Left lung (tissue), 10 donors: ENCODE measurements around the gene GRIK3. TPM values are rescaled to one million over a fixed set of nuclear protein-coding genes. Genes with fewer than 3 reads are reported as not detected.

Experiments
- ATAC-seq: fragments of 200-7000 bp; cut with Tn5 transposase; one replicate; pipeline ENCODE4 v1.9.1; 2020; ENCODE audit warnings: moderate library complexity
- DNase-seq, 4 donors: peaks; one replicate each; pipeline ENCODE4 v3.0.0-alpha.2; 2013 to 2020
- H3K27ac ChIP-seq, 2 donors: fragments of 200-600 bp; sonication (generic) in 1 of 2; one replicate each; pipeline versions ENCODE4 v1.5.0 to v1.8.0; 2020 to 2021
- H3K27me3 ChIP-seq, 2 donors: fragments of 200-600 bp; sonication (generic) in 1 of 2; one replicate each; pipeline versions ENCODE4 v1.5.0 to v1.8.0; 2020 to 2021
- H3K36me3 ChIP-seq, 2 donors: fragments of 200-600 bp; sonication (generic) in 1 of 2; one replicate each; pipeline versions ENCODE4 v1.5.0 to v1.8.0; 2020 to 2021
- H3K4me1 ChIP-seq, 2 donors: fragments of 200-600 bp; one replicate each; pipeline ENCODE4 v1.8.0; 2021
- H3K4me3 ChIP-seq, 2 donors: fragments of 200-600 bp; sonication (generic) in 1 of 2; one replicate each; pipeline versions ENCODE4 v1.5.0 to v1.8.0; 2020 to 2021; ENCODE audit warnings: mild to moderate bottlenecking in 1 of 2
- H3K9me3 ChIP-seq, 2 donors: fragments of 200-600 bp; sonication (generic) in 1 of 2; one replicate each; pipeline versions ENCODE4 v1.5.0 to v1.8.0; 2020 to 2021
- CTCF ChIP-seq, 2 donors: fragments of 200-600 bp; sonication (generic) in 1 of 2; IDR thresholded peaks; one replicate each; pipeline versions ENCODE4 v1.5.0 to v1.8.0; 2021; ENCODE audit warnings: antibody characterized with exemption in 2 of 2
- intact Hi-C, 2 donors: fragments of 100-400 bp; cut with DNase I; formaldehyde crosslinking; loops; one replicate each; pipeline versions ENCODE4 v1.11.2 to v1.14.2; 2022
- polyA plus RNA-seq, 6 donors: library from polyadenylated mRNA; unstranded; fragments of 120-200 nt; gene quantifications; one replicate each; pipeline ENCODE4 v1.2.1, GENCODE V29; 2013; ENCODE audit not compliant: insufficient read length in 6 of 6
- total RNA-seq, 2 donors: library from RNA; stranded (reverse); fragmentation: NEBNext Ultra II Directional; extraction: Animal tissue kit (Norgen Biotek cat#: 25700); gene quantifications; one replicate each; pipeline ENCODE4 v1.2.1, GENCODE V29; 2021
- donor health status: DM: no; HTN: yes; CAD: no.
- donor health status: DM: no; HTN: no; CAD: no.

The GRIK3 gene
- total and polyA plus RNA-seq, 8 donors, result 0.18 to 1.2 (median 0.48) TPM; not detected in 1

- no peak for TF ChIP-seq CTCF (IDR thresholded peaks at IDR 0.05)
- no peaks in the 10 kb centered on the region for H3K9me3 ChIP-seq
- peak in 1 of 4 donors; percentile 35 for DNase-seq
- intact Hi-C loops, result no loop called here
- H3K27me3 ChIP-seq, result peaks cover 0 to 48% of the 10 kb centered on the region in 2 donors
- no peak for ATAC-seq
- no peak overlapping the region for H3K27ac ChIP-seq
- no peaks in the 10 kb centered on the region for H3K36me3 ChIP-seq
- no peaks in the 10 kb centered on the region for H3K4me1 ChIP-seq
- no peak overlapping the region for H3K4me3 ChIP-seq
Measured at GRCh38 chr1:36824390-36824861, 209.9 kb downstream of the GRIK3 start.

DNA sequence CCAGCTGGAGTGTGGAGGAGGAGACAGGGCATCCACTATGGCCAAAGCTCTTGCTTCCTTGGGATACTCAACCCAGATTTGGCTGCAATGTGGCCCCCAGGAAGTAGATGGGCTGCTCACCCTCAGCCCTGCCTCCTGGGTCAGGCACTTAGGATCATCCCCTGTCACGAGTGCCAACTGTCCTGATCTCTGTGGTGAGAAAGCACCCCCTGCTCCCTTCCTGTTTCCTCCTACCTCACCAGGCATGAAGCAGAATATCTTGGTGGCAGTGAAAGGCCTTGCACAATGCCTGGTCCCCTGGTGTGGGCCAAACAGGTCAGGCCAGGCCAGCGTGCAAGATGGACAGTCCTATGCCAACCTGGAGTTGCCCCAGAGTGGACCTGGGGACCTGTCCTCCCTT lies 211.7 kb downstream of the GRIK3 start:
- H3K27me3 ChIP-seq, result peaks cover 0 to 59% of the 10 kb centered on the region in 2 donors
- TF ChIP-seq CTCF (IDR thresholded peaks at IDR 0.05), result no peak
- no peaks in the 10 kb centered on the region for H3K9me3 ChIP-seq
- no peak overlapping the region for H3K27ac ChIP-seq
- DNase-seq (no peak), ATAC-seq (no peak)
- intact Hi-C loops, result no loop called here
- H3K36me3 ChIP-seq, result no peaks in the 10 kb centered on the region
- no peaks in the 10 kb centered on the region for H3K4me1 ChIP-seq
- H3K4me3 ChIP-seq, result no peak overlapping the region

- ATAC-seq, result no peak
Measured at GRCh38 chr1:36821386-36821785, 212.9 kb downstream of the GRIK3 start.

GRCh38 chr1:36818771-36819170 lies 215.5 kb downstream of the GRIK3 start:
- ATAC-seq, result no peak
- no peak for DNase-seq
- no peaks in the 10 kb centered on the region for H3K9me3 ChIP-seq
- no peak overlapping the region for H3K4me3 ChIP-seq
- intact Hi-C loops, result no loop called here
- no peaks in the 10 kb centered on the region for H3K36me3 ChIP-seq
- H3K27me3 ChIP-seq, result peaks cover 0 to 36% of the 10 kb centered on the region in 2 donors
- no peaks in the 10 kb centered on the region for H3K4me1 ChIP-seq
- H3K27ac ChIP-seq, result no peak overlapping the region
- TF ChIP-seq CTCF (IDR thresholded peaks at IDR 0.05), result no peak

More at GRCh38 chr1:36821386-36821785, 212.9 kb downstream of the GRIK3 start:
- Histone ChIP-seq H3K36me3 (no peaks in the 10 kb centered on the region), H3K4me3 (no peak overlapping the region), H3K9me3 (no peaks in the 10 kb centered on the region), H3K27ac (no peak overlapping the region), H3K4me1 (no peaks in the 10 kb centered on the region), H3K27me3 (peaks cover 0 to 49% of the 10 kb centered on the region in 2 donors)
- DNase-seq, result no peak
- no peak for TF ChIP-seq CTCF (IDR thresholded peaks at IDR 0.05)
- intact Hi-C loops, result no loop called here

- Histone ChIP-seq H3K27ac (no peak overlapping the region), H3K36me3 (no peaks in the 10 kb centered on the region), H3K9me3 (no peaks in the 10 kb centered on the region), H3K27me3 (peaks cover 0 to 42% of the 10 kb centered on the region in 2 donors), H3K4me3 (no peak overlapping the region), H3K4me1 (no peaks in the 10 kb centered on the region)
- no peak for TF ChIP-seq CTCF (IDR thresholded peaks at IDR 0.05)
- ATAC-seq, result no peak
- intact Hi-C loops, result no loop called here
- no peak for DNase-seq
Measured at GRCh38 chr1:36816348-36816747, 218.0 kb downstream of the GRIK3 start.
